HCT116 (cell line): ENCODE data around the gene LAPTM4A. TPM values are rescaled to one million over a fixed set of nuclear protein-coding genes. Genes with fewer than 3 reads are reported as not detected.
"Not testable (repeated sequence)": the region's sequence is repeated elsewhere in the genome, so short reads cannot be mapped to it uniquely, and the experiment has no call there.

ENCODE experiments used
- ATAC-seq: fragments of 200-7000 bp; cut with Tn5 transposase; 2 replicates; pipeline ENCODE4 v1.9.1; 2020; ENCODE audit warnings: mild to moderate bottlenecking, moderate library complexity
- BruUV-seq: library from RNA; stranded (reverse); fragments of 400-500 nt; replicated peaks from 2 replicates; lab custom pipeline; 2021; lab: Mats Ljungman, UMichigan
- CTCF ChIA-PET: fragments of 300-600 bp; sonication (Branson Sonifier 250); formaldehyde crosslinking; loops from one replicate; lab custom pipeline; 2021; ENCODE audit warnings: antibody characterized with exemption; lab: Charles Lee
- POLR2A ChIA-PET: fragments of 300-600, 350-600 bp; sonication (Branson Sonifier 250); formaldehyde crosslinking; loops from one replicate; lab custom pipeline; 2021; ENCODE audit warnings: antibody characterized with exemption; lab: Charles Lee
- RAD21 ChIA-PET, 2 experiments: fragments of 300-600 bp; sonication (Branson Sonifier 250); formaldehyde crosslinking; loops; one replicate each; lab custom pipeline; 2023; ENCODE audit warnings: low total read pairs in 2 of 2; ENCODE audit not compliant: uncharacterized antibody in 2 of 2, unreplicated experiment in 2 of 2, low non-redundant PET in 1 of 2; lab: Charles Lee
- DNase-seq: peaks from one replicate; pipeline ENCODE4 v3.0.0-alpha.2; 2010; ENCODE audit warnings: low read depth, low spot score
- H2AFZ ChIP-seq: fragments of 200-600 bp; shearing (Covaris generic), sonication (generic); 2 replicates; pipeline ENCODE4 v1.6.1; 2017; ENCODE audit warnings: low read depth, mixed run types, mixed read lengths, antibody characterized with exemption, low read length; ENCODE audit not compliant: poor library complexity, severe bottlenecking
- H3K27ac ChIP-seq: 2 replicates; pipeline ENCODE4 v1.5.1; 2012; ENCODE audit warnings: low read depth, low read length
- H3K27me3 ChIP-seq: fragments of 200-600 bp; sonication (generic); 2 replicates; pipeline ENCODE4 v1.6.1; 2016; ENCODE audit warnings: mixed run types, low read length, mixed read lengths; ENCODE audit not compliant: insufficient read depth
- H3K36me3 ChIP-seq, 2 experiments: fragments of 200-500 bp in 1 of 2; fragments of 200-600 bp in 1 of 2; sonication (Bioruptor generic) in 1 of 2; sonication (generic) in 1 of 2; 2 replicates each; pipeline versions ENCODE4 v1.5.1 to v1.6.1; 2014 to 2016; ENCODE audit warnings: low read length in 2 of 2, inconsistent platforms in 1 of 2, mixed read lengths in 1 of 2, mixed run types in 1 of 2; ENCODE audit not compliant: insufficient read depth in 2 of 2, control insufficient read depth in 1 of 2
- H3K4me1 ChIP-seq, 2 experiments: fragments of 200-600 bp in 1 of 2; sonication (generic) in 1 of 2; 2 replicates each; pipeline versions ENCODE4 v1.5.1 to v1.6.1; 2012 to 2017; ENCODE audit warnings: low read length in 2 of 2, inconsistent platforms in 1 of 2, mild to moderate bottlenecking in 1 of 2, mixed read lengths in 1 of 2, mixed run types in 1 of 2, moderate library complexity in 1 of 2; ENCODE audit not compliant: insufficient read depth in 2 of 2, control insufficient read depth in 1 of 2
- H3K4me2 ChIP-seq: fragments of 200-600 bp; sonication (generic); 2 replicates; pipeline ENCODE4 v1.6.1; 2017; ENCODE audit warnings: mixed run types, low read length, mixed read lengths
- H3K4me3 ChIP-seq, 2 experiments: fragments of 200-600 bp in 1 of 2; sonication (generic) in 1 of 2; replicated peaks in 1 of 2; 2 replicates each; pipeline ENCODE4 v1.5.1; 2011 to 2016; ENCODE audit warnings: low read length in 2 of 2, control low read depth in 1 of 2, low read depth in 1 of 2, mild to moderate bottlenecking in 1 of 2, mixed read lengths in 1 of 2, mixed run types in 1 of 2
- H3K79me2 ChIP-seq: fragments of 200-600 bp; sonication (generic); 2 replicates; pipeline ENCODE4 v1.6.1; 2017; ENCODE audit warnings: mild to moderate bottlenecking, mixed run types, low read length, moderate library complexity, mixed read lengths; ENCODE audit not compliant: insufficient read depth
- H3K9ac ChIP-seq: fragments of 200-600 bp; sonication (generic); 2 replicates; pipeline ENCODE4 v1.6.1; 2016; ENCODE audit warnings: low read length, mixed read lengths
- H3K9me2 ChIP-seq: fragments of 200-600 bp; sonication (generic), shearing (Covaris generic); 2 replicates; pipeline ENCODE4 v1.6.1; 2017; ENCODE audit warnings: mixed run types, mild to moderate bottlenecking, moderate library complexity; ENCODE audit not compliant: insufficient read depth
- H3K9me3 ChIP-seq, 2 experiments: fragments of 200-500 bp in 1 of 2; fragments of 200-600 bp in 1 of 2; sonication (Bioruptor generic) in 1 of 2; sonication (generic) in 1 of 2; 2 replicates each; pipeline ENCODE4 v1.6.1; 2014 to 2017; ENCODE audit warnings: low read length in 2 of 2, mixed read lengths in 2 of 2, inconsistent platforms in 1 of 2, low read depth in 1 of 2, mild to moderate bottlenecking in 1 of 2, mixed run types in 1 of 2, moderate library complexity in 1 of 2; ENCODE audit not compliant: control insufficient read depth in 1 of 2, insufficient read depth in 1 of 2
- H4K20me1 ChIP-seq: fragments of 200-600 bp; sonication (generic), shearing (Covaris generic); 2 replicates; pipeline ENCODE4 v1.6.1; 2017; ENCODE audit warnings: mixed run types, mild to moderate bottlenecking, moderate library complexity; ENCODE audit not compliant: insufficient read depth
- EZH2phosphoT487 ChIP-seq: fragments of 200-600 bp; IDR thresholded peaks from 2 replicates; pipeline ENCODE4 v1.6.1; 2018; ENCODE audit warnings: antibody characterized with exemption, borderline replicate concordance
- RAD21 ChIP-seq: IDR thresholded peaks from 2 replicates; pipeline ENCODE4 v1.6.1; 2012; ENCODE audit warnings: low read depth, mild to moderate bottlenecking
- intact Hi-C: fragments of 100-400 bp; cut with micrococcal nuclease; formaldehyde crosslinking; loops from 2 replicates; pipeline ENCODE4 v1.10.0; 2022
- total RNA-seq: library from RNA; stranded (reverse); gene quantifications from one replicate; pipeline ENCODE4 v1.2.1, GENCODE V29; 2021; ENCODE audit not compliant: unreplicated experiment

The LAPTM4A gene
- total RNA-seq, 1 experiment from 2014 or later: 84.5 TPM

GRCh38 chr2:20048488-20049448, 2.7 kb downstream of the LAPTM4A start:
- RAD21 ChIA-PET: no interaction called here
- no peak overlapping the region for H3K4me2 ChIP-seq
- no peak for TF ChIP-seq EZH2phosphoT487
- no peak for TF ChIP-seq RAD21
- H3K9ac ChIP-seq: no peak overlapping the region
- CTCF ChIA-PET: no interaction called here
- DNase-seq (no peak), ATAC-seq (no peak)
- no peaks in the 10 kb centered on the region for H3K27me3 ChIP-seq
- H3K79me2 ChIP-seq: peaks cover 69% of the 10 kb centered on the region
- no TSS peak for BruUV-seq
- no peak overlapping the region for H3K4me3 ChIP-seq
- no peaks in the 10 kb centered on the region for H3K36me3 ChIP-seq
- H3K27ac ChIP-seq: no peak overlapping the region
- no peaks in the 10 kb centered on the region for H3K9me3 ChIP-seq
- no peaks in the 10 kb centered on the region for H3K9me2 ChIP-seq
- intact Hi-C loops: no loop called here
- H3K4me1 ChIP-seq: peaks cover 8 to 22% of the 10 kb centered on the region in 2 experiments
- no peak overlapping the region for H2AFZ ChIP-seq
- no peaks in the 10 kb centered on the region for H4K20me1 ChIP-seq
- POLR2A ChIA-PET: no interaction called here

- H3K9ac ChIP-seq, intact Hi-C loops, ATAC-seq, POLR2A ChIA-PET, H4K20me1 ChIP-seq, H3K4me3 ChIP-seq, H3K9me2 ChIP-seq, RAD21 ChIA-PET, H3K27me3 ChIP-seq, H3K36me3 ChIP-seq, H2AFZ ChIP-seq, H3K9me3 ChIP-seq, H3K4me1 ChIP-seq, DNase-seq, BruUV-seq, H3K27ac ChIP-seq, H3K4me2 ChIP-seq: not testable (repeated sequence)
- peaks cover 83% of the 10 kb centered on the region for H3K79me2 ChIP-seq
- CTCF ChIA-PET: interaction anchor here (0.6 kb wide), 1 partner anchor 37 kb away, joined by 3 read pairs; no protein-coding TSS in a partner anchor
Observed at GRCh38 chr2:20045712-20046292, 5.6 kb downstream of the LAPTM4A start.
